GM21515 (cell line): Measurements from ENCODE around the gene TMEM208.

ENCODE experiments used
- ATAC-seq: cut with Tn5 transposase; IDR thresholded peaks from one replicate; pipeline ENCODE4 v1.9.1; 2021; ENCODE audit not compliant: unreplicated experiment

The TMEM208 gene

GRCh38 chr16:67234180-67234597, 7.3 kb downstream of the TMEM208 start:
- no peak for ATAC-seq

GRCh38 chr16:67235816-67236562, 9.1 kb downstream of the TMEM208 start:
- ATAC-seq = no peak

- ATAC-seq = no peak
Measured at GRCh38 chr16:67236563-67237395, 9.8 kb downstream of the TMEM208 start.

- no peak for ATAC-seq
Measured at GRCh38 chr16:67237396-67238277, 10.7 kb downstream of the TMEM208 start.

- no peak for ATAC-seq
Measured at GRCh38 chr16:67238278-67238575, 11.3 kb downstream of the TMEM208 start.

GRCh38 chr16:67238806-67239470, 12.0 kb downstream of the TMEM208 start:
- no peak for ATAC-seq

- ATAC-seq = no peak
Measured at GRCh38 chr16:67240506-67240905, 13.6 kb downstream of the TMEM208 start.

- no peak for ATAC-seq
Measured at GRCh38 chr16:67241008-67241900, 14.3 kb downstream of the TMEM208 start.

GRCh38 chr16:67242138-67242730, 15.3 kb downstream of the TMEM208 start:
- no peak for ATAC-seq

GRCh38 chr16:67243481-67243880, 16.6 kb downstream of the TMEM208 start:
- ATAC-seq = no peak

- peak; percentile 44 for ATAC-seq
Measured at GRCh38 chr16:67244387-67245185, 17.7 kb downstream of the TMEM208 start.

GRCh38 chr16:67245186-67245585, 18.3 kb downstream of the TMEM208 start:
- no peak for ATAC-seq

GRCh38 chr16:67245674-67246080, 18.7 kb downstream of the TMEM208 start:
- ATAC-seq = no peak

- ATAC-seq = peak; percentile 29
Measured at GRCh38 chr16:67246081-67246755, 19.3 kb downstream of the TMEM208 start.

- peak; percentile 8 for ATAC-seq
Measured at GRCh38 chr16:67246756-67247191, 19.8 kb downstream of the TMEM208 start.

- ATAC-seq = peak; percentile 49
Measured at GRCh38 chr16:67247192-67248072, 20.5 kb downstream of the TMEM208 start, which contains the start of gene FHOD1. FHOD1 (minus strand) TSS chr16:67247481; CDS start chr16:67247410, 71 bp downstream.

- no peak for ATAC-seq
Measured at GRCh38 chr16:67248073-67248400, 21.1 kb downstream of the TMEM208 start.
